Transverse colon (tissue), 4 donors: Measurements from ENCODE around the gene XPA. TPM values are rescaled to one million over a fixed set of nuclear protein-coding genes. Genes with fewer than 3 reads are reported as not detected.
"Not testable (repeated sequence)": the region's sequence is repeated elsewhere in the genome, so short reads cannot be mapped to it uniquely, and the experiment has no call there.

ENCODE experiments used
- DNase-seq: peaks from one replicate; pipeline ENCODE4 v3.0.0-alpha.2; 2019
- H3K27ac ChIP-seq, 4 donors: fragments of 200-600 bp; sonication (generic); 2 replicates each; pipeline ENCODE4 v1.5.1; 2016 to 2018; ENCODE audit warnings: inconsistent platforms in 4 of 4
- H3K27me3 ChIP-seq: fragments of 200-600 bp; sonication (generic); 2 replicates; pipeline ENCODE4 v1.5.1; 2017; ENCODE audit warnings: inconsistent platforms
- H3K36me3 ChIP-seq, 4 donors: fragments of 200-600 bp; sonication (generic); 2 replicates each; pipeline ENCODE4 v1.5.1; 2017 to 2019; ENCODE audit warnings: inconsistent platforms in 4 of 4
- H3K4me1 ChIP-seq, 4 donors: fragments of 200-600 bp; sonication (generic); 2 replicates each; pipeline ENCODE4 v1.5.1; 2017 to 2020; ENCODE audit warnings: inconsistent platforms in 4 of 4
- H3K4me3 ChIP-seq, 4 donors: fragments of 200-600 bp; sonication (generic); 1 replicate in 1 of 4; 2 replicates in 3 of 4; pipeline versions ENCODE4 v1.5.1 to v1.6.1; 2017 to 2019; ENCODE audit warnings: inconsistent platforms in 4 of 4
- H3K9me3 ChIP-seq, 2 donors: fragments of 200-600 bp; sonication (generic); 2 replicates each; pipeline ENCODE4 v1.5.1; 2017 to 2019; ENCODE audit warnings: inconsistent platforms in 2 of 2
- CTCF ChIP-seq, 5 experiments: fragments of 200-600 bp in 3 of 5; fragments of 450-650 bp in 2 of 5; sonication (generic) in 3 of 5; IDR thresholded peaks; 1 replicate in 2 of 5; 2 replicates in 3 of 5; pipeline ENCODE4 v1.5.1; 2016 to 2017; ENCODE audit warnings: antibody characterized with exemption in 5 of 5, inconsistent platforms in 3 of 5, mild to moderate bottlenecking in 2 of 5, moderate library complexity in 1 of 5
- EP300 ChIP-seq: sonication (generic); formaldehyde crosslinking; IDR thresholded peaks from one replicate; pipeline ENCODE4 v1.6.1; 2017; ENCODE audit warnings: antibody characterized with exemption, low read depth
- POLR2A ChIP-seq: fragments of 450-650 bp; IDR thresholded peaks from one replicate; pipeline ENCODE4 v1.6.1; 2016; ENCODE audit warnings: antibody characterized with exemption, mild to moderate bottlenecking, moderate library complexity
- POLR2AphosphoS5 ChIP-seq, 3 donors: sonication (generic); formaldehyde crosslinking; IDR thresholded peaks; one replicate each; pipeline ENCODE4 v1.6.1; 2016; ENCODE audit warnings: antibody characterized with exemption in 3 of 3
- WGBS, 2 donors: methylation state at CpG; one replicate each; pipeline ENCODE4 v1.1.5; 2018; ENCODE audit warnings: low coverage in 1 of 2; 5-methylcytosine and 5-hydroxymethylcytosine counted together
- in situ Hi-C, 4 donors: fragments of 200-750 bp; cut with MboI; loops; one replicate each; pipeline versions ENCODE4 v1.15.0 to v1.15.1; 2017; ENCODE audit warnings: low sequenced_read_pairs in 3 of 4, low pct_ligation_motif_present in 1 of 4, low pct_unique_long_range_greater_than_20kb in 1 of 4
- intact Hi-C: fragments of 100-400 bp; cut with DNase I; formaldehyde crosslinking; loops from one replicate; pipeline ENCODE4 v1.15.1; 2023; ENCODE audit warnings: low total_unique reads
- total RNA-seq, 4 donors: library from RNA; depleted of rRNA; stranded (reverse); fragments of >200 nt; gene quantifications; one replicate each; pipeline ENCODE4 v1.1.0, GENCODE V29; 2016

The XPA gene
- total RNA-seq, 4 donors from 2014 or later = 6.4 to 44.4 (median 12.5) TPM

GRCh38 chr9:97703437-97704344, 6.6 kb upstream of the XPA start:
- WGBS, 2 donors = 61 to 70% methylated on average over 4 to 11 of the region's 11 CpGs
- Histone ChIP-seq H3K27me3 (no peaks in the 10 kb centered on the region), H3K36me3 (no peaks in the 10 kb centered on the region), H3K27ac (peak overlapping the region in 2 of 4 donors; percentile 19 to 58), H3K4me1 (peaks cover 0 to 4% (median 0%) of the 10 kb centered on the region in 4 donors), H3K9me3 (no peaks in the 10 kb centered on the region), H3K4me3 (no peak overlapping the region)
- in situ Hi-C loops (loop anchor here in 2 of 4 donors (25.0 kb wide), 4 partner anchors 91 to 584 kb away; partner anchors contain the start of gene TBC1D2 (in 1 of the 2)), intact Hi-C loops (no loop called here)
- no peak for TF ChIP-seq POLR2A
- TF ChIP-seq EP300 = no peak
- no peak for TF ChIP-seq POLR2AphosphoS5 (IDR thresholded peaks at IDR 0.05)
- TF ChIP-seq CTCF (IDR thresholded peaks at IDR 0.05) = no peak
- no peak for DNase-seq

- in situ Hi-C loops = loop anchor here in 2 of 4 donors (25.0 kb wide), 4 partner anchors 88 to 587 kb away; partner anchors contain the start of gene TBC1D2 (in 1 of the 2)
- H3K4me3 ChIP-seq, H3K9me3 ChIP-seq, intact Hi-C loops, H3K27ac ChIP-seq, H3K27me3 ChIP-seq, DNase-seq, H3K36me3 ChIP-seq: not testable (repeated sequence)
- H3K4me1 ChIP-seq = peaks cover 0 to 24% (median 14%) of the 10 kb centered on the region in 4 donors
- 97 to 100% methylated on average over 1 to 3 of the region's 3 CpGs for WGBS, 2 donors
Measured at GRCh38 chr9:97699824-97700223, 2.7 kb upstream of the XPA start.

- H3K9me3 ChIP-seq, H3K27ac ChIP-seq, in situ Hi-C loops, H3K4me3 ChIP-seq, H3K27me3 ChIP-seq, intact Hi-C loops, H3K36me3 ChIP-seq: not testable (repeated sequence)
- H3K4me1 ChIP-seq = peaks cover 0 to 29% (median 14%) of the 10 kb centered on the region in 4 donors
- DNase-seq = peak; percentile 13
- WGBS, 2 donors = 80 to 87% methylated on average over 2 to 13 of the region's 13 CpGs
Measured at GRCh38 chr9:97699281-97699680, 2.1 kb upstream of the XPA start.

DNA sequence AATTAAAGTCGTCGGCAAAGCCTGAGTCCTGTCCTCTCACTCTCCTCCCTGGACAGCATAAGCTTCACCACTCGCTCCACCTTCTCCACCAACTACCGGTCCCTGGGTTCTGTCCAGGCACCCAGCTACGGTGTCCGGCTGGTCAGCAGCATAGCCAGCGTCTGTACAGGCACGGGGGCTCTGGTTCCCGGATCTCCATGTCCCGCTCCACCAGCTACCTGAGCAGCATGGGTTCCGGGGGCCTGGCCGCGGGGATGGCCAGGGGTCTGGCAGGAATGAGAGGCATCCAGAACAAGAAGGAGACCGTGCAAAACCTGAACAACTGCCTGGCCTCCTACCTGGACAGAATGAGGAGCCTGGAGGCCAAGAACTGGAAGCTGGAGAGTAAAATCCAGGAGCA, 1.7 kb upstream of the XPA start:
- H3K4me3 ChIP-seq = no peak overlapping the region
- no peaks in the 10 kb centered on the region for H3K36me3 ChIP-seq
- H3K27ac ChIP-seq = no peak overlapping the region
- TF ChIP-seq POLR2A (no peak), POLR2AphosphoS5 (IDR thresholded peaks at IDR 0.05) (no peak), EP300 (no peak), CTCF (IDR thresholded peaks at IDR 0.05) (no peak)
- intact Hi-C loops (no loop called here), in situ Hi-C loops (no loop called here)
- 92% methylated on average over 14 of the region's 14 CpGs; no CpG with 5 or more reads in 1 of the 2 donors for WGBS, 2 donors
- H3K4me1 ChIP-seq = peaks cover 0 to 33% (median 13%) of the 10 kb centered on the region in 4 donors
- H3K27me3 ChIP-seq = no peaks in the 10 kb centered on the region
- DNase-seq = no peak
- no peaks in the 10 kb centered on the region for H3K9me3 ChIP-seq

DNA sequence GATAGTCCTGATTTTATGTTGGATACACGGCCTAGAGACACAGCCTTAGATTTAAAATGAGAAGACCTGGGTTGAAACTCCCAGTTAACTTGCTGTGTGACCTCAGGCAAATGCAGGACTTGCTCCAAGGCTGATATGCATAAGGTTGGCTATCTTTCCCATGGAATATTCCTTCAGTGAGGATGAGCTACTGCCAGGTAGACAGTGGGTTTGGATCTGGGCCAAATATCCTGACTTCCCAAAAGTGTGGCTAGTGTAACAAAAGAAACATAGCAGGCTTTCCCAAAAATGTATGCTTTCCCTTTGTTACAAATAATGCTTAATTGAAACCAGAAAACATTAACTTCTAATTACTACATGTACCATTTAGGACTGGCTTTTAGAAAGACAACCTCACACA, 697 bp upstream of the XPA start:
- Histone ChIP-seq H3K36me3 (no peaks in the 10 kb centered on the region), H3K4me1 (peaks cover 0 to 33% (median 12%) of the 10 kb centered on the region in 4 donors), H3K4me3 (peak overlapping the region in 1 of 4 donors; percentile 90), H3K27me3 (no peaks in the 10 kb centered on the region), H3K27ac (peak overlapping the region; percentile 91 to 97 (median 96)), H3K9me3 (no peaks in the 10 kb centered on the region)
- in situ Hi-C loops = no loop called here
- 30% methylated on average over 1 of the region's 1 CpG; no CpG with 5 or more reads in 1 of the 2 donors for WGBS, 2 donors
- intact Hi-C loops = no loop called here
- TF ChIP-seq POLR2A (no peak), CTCF (IDR thresholded peaks at IDR 0.05) (no peak), POLR2AphosphoS5 (IDR thresholded peaks at IDR 0.05) (no peak), EP300 (no peak)
- DNase-seq = no peak
